ENCODE results near the gene CCNB3. TPM values are rescaled to one million over a fixed set of nuclear protein-coding genes. Genes with fewer than 3 reads are reported as not detected.
A peak's percentile ranks its signal among the peaks of the same experiment; 100 is the strongest.

The CCNB3 gene
- total RNA-seq, result 0.56 and 1.0 TPM in 2 replicates

- H3K27me3 Mint-ChIP-seq, result peaks cover 2% of the 10 kb centered on the region
- no peaks in the 10 kb centered on the region for H3K36me3 Mint-ChIP-seq (ENCODE audit: low read depth)
- intact Hi-C loops (cut with micrococcal nuclease), result loop anchor here (1.0 kb wide), 1 partner anchor 327 kb away; no protein-coding TSS in a partner anchor
- H3K9me3 Mint-ChIP-seq, result no peaks in the 10 kb centered on the region
- peak within 1 kb of the TSS; percentile 91 for H3K27ac Mint-ChIP-seq
- peaks cover 8% of the 10 kb centered on the region for H3K4me1 Mint-ChIP-seq
- DNase-seq, result peak; percentile 89
- peak within 1 kb of the TSS; percentile 84 for H3K4me3 Mint-ChIP-seq
Observed at GRCh38 chrX:50204364-50204899, at the start of gene CCNB3. Gene CCNB3, plus strand, starts transcription at chrX:50204765. Its CDS starts 80,399 bp downstream, at chrX:50285164.

- no peak for DNase-seq
- Mint-ChIP-seq H3K27ac (no peak overlapping the region), H3K4me1 (no peaks in the 10 kb centered on the region), H3K36me3 (ENCODE audit: low read depth) (no peaks in the 10 kb centered on the region), H3K4me3 (no peak overlapping the region), H3K27me3 (no peaks in the 10 kb centered on the region), H3K9me3 (no peaks in the 10 kb centered on the region)
- intact Hi-C loops (cut with micrococcal nuclease), result no loop called here
Observed at GRCh38 chrX:50157545-50158135, 46.9 kb upstream of the CCNB3 start.

- H3K27ac Mint-ChIP-seq, result no peak overlapping the region
- intact Hi-C loops (cut with micrococcal nuclease), result no loop called here
- no peaks in the 10 kb centered on the region for H3K4me1 Mint-ChIP-seq
- H3K4me3 Mint-ChIP-seq, result no peak overlapping the region
- no peaks in the 10 kb centered on the region for H3K9me3 Mint-ChIP-seq
- no peaks in the 10 kb centered on the region for H3K27me3 Mint-ChIP-seq
- H3K36me3 Mint-ChIP-seq (ENCODE audit: low read depth), result no peaks in the 10 kb centered on the region
- DNase-seq, result no peak
Observed at GRCh38 chrX:50158593-50158992, 46.0 kb upstream of the CCNB3 start.

GRCh38 chrX:50161127-50161526, 43.4 kb upstream of the CCNB3 start:
- H3K27me3 Mint-ChIP-seq, result no peaks in the 10 kb centered on the region
- no peaks in the 10 kb centered on the region for H3K36me3 Mint-ChIP-seq (ENCODE audit: low read depth)
- no peaks in the 10 kb centered on the region for H3K4me1 Mint-ChIP-seq
- intact Hi-C loops (cut with micrococcal nuclease), result no loop called here
- no peak for DNase-seq
- H3K4me3 Mint-ChIP-seq, result no peak overlapping the region
- no peak overlapping the region for H3K27ac Mint-ChIP-seq
- H3K9me3 Mint-ChIP-seq, result no peaks in the 10 kb centered on the region

GRCh38 chrX:50165727-50166126, 38.8 kb upstream of the CCNB3 start:
- no peaks in the 10 kb centered on the region for H3K27me3 Mint-ChIP-seq
- intact Hi-C loops (cut with micrococcal nuclease), result no loop called here
- DNase-seq, result no peak
- peaks cover 7% of the 10 kb centered on the region for H3K4me1 Mint-ChIP-seq
- H3K36me3 Mint-ChIP-seq (ENCODE audit: low read depth), result no peaks in the 10 kb centered on the region
- H3K4me3 Mint-ChIP-seq, result no peak overlapping the region
- no peaks in the 10 kb centered on the region for H3K9me3 Mint-ChIP-seq
- H3K27ac Mint-ChIP-seq, result no peak overlapping the region

- Mint-ChIP-seq H3K4me3 (no peak overlapping the region), H3K27me3 (no peaks in the 10 kb centered on the region), H3K9me3 (no peaks in the 10 kb centered on the region), H3K4me1 (peaks cover 7% of the 10 kb centered on the region), H3K27ac (no peak overlapping the region), H3K36me3 (ENCODE audit: low read depth) (no peaks in the 10 kb centered on the region)
- intact Hi-C loops (cut with micrococcal nuclease), result no loop called here
- no peak for DNase-seq
Observed at GRCh38 chrX:50167366-50167765, 37.2 kb upstream of the CCNB3 start.

GRCh38 chrX:50168241-50168687, 36.3 kb upstream of the CCNB3 start:
- H3K4me1 Mint-ChIP-seq, result peaks cover 7% of the 10 kb centered on the region
- intact Hi-C loops (cut with micrococcal nuclease), result no loop called here
- H3K36me3 Mint-ChIP-seq (ENCODE audit: low read depth), result no peaks in the 10 kb centered on the region
- DNase-seq, result no peak
- no peak overlapping the region for H3K27ac Mint-ChIP-seq
- no peak overlapping the region for H3K4me3 Mint-ChIP-seq
- H3K9me3 Mint-ChIP-seq, result no peaks in the 10 kb centered on the region
- no peaks in the 10 kb centered on the region for H3K27me3 Mint-ChIP-seq

GRCh38 chrX:50169717-50170116, 34.8 kb upstream of the CCNB3 start:
- no peaks in the 10 kb centered on the region for H3K36me3 Mint-ChIP-seq (ENCODE audit: low read depth)
- H3K9me3 Mint-ChIP-seq, result no peaks in the 10 kb centered on the region
- H3K27ac Mint-ChIP-seq, result no peak overlapping the region
- no peak overlapping the region for H3K4me3 Mint-ChIP-seq
- DNase-seq, result no peak
- no peaks in the 10 kb centered on the region for H3K27me3 Mint-ChIP-seq
- peaks cover 7% of the 10 kb centered on the region for H3K4me1 Mint-ChIP-seq
- intact Hi-C loops (cut with micrococcal nuclease), result no loop called here

GRCh38 chrX:50180073-50180940, 24.3 kb upstream of the CCNB3 start:
- intact Hi-C loops (cut with micrococcal nuclease), result no loop called here
- H3K4me1 Mint-ChIP-seq, result no peaks in the 10 kb centered on the region
- no peak overlapping the region for H3K4me3 Mint-ChIP-seq
- H3K27me3 Mint-ChIP-seq, result no peaks in the 10 kb centered on the region
- no peaks in the 10 kb centered on the region for H3K9me3 Mint-ChIP-seq
- no peak overlapping the region for H3K27ac Mint-ChIP-seq
- H3K36me3 Mint-ChIP-seq (ENCODE audit: low read depth), result no peaks in the 10 kb centered on the region
- DNase-seq, result no peak

- H3K27me3 Mint-ChIP-seq, result peaks cover 3% of the 10 kb centered on the region
- intact Hi-C loops (cut with micrococcal nuclease), result no loop called here
- no peak overlapping the region for H3K4me3 Mint-ChIP-seq
- no peaks in the 10 kb centered on the region for H3K9me3 Mint-ChIP-seq
- no peak overlapping the region for H3K27ac Mint-ChIP-seq
- no peaks in the 10 kb centered on the region for H3K4me1 Mint-ChIP-seq
- no peak for DNase-seq
- no peaks in the 10 kb centered on the region for H3K36me3 Mint-ChIP-seq (ENCODE audit: low read depth)
Observed at GRCh38 chrX:50183891-50184290, 20.7 kb upstream of the CCNB3 start.

- Mint-ChIP-seq H3K4me3 (no peak overlapping the region), H3K36me3 (ENCODE audit: low read depth) (no peaks in the 10 kb centered on the region), H3K27ac (no peak overlapping the region), H3K9me3 (no peaks in the 10 kb centered on the region), H3K4me1 (no peaks in the 10 kb centered on the region), H3K27me3 (peaks cover 3% of the 10 kb centered on the region)
- intact Hi-C loops (cut with micrococcal nuclease), result no loop called here
- DNase-seq, result no peak
Observed at GRCh38 chrX:50188859-50189600, 15.5 kb upstream of the CCNB3 start.

- no peaks in the 10 kb centered on the region for H3K9me3 Mint-ChIP-seq
- peaks cover 9% of the 10 kb centered on the region for H3K27me3 Mint-ChIP-seq
- no peaks in the 10 kb centered on the region for H3K36me3 Mint-ChIP-seq (ENCODE audit: low read depth)
- H3K27ac Mint-ChIP-seq, result no peak overlapping the region
- DNase-seq, result no peak
- no peaks in the 10 kb centered on the region for H3K4me1 Mint-ChIP-seq
- no peak overlapping the region for H3K4me3 Mint-ChIP-seq
- intact Hi-C loops (cut with micrococcal nuclease), result no loop called here
Observed at GRCh38 chrX:50198348-50198747, 6.2 kb upstream of the CCNB3 start.

- no peak for DNase-seq
- intact Hi-C loops (cut with micrococcal nuclease), result no loop called here
- Mint-ChIP-seq H3K4me1 (peaks cover 8% of the 10 kb centered on the region), H3K27me3 (peaks cover 7% of the 10 kb centered on the region), H3K4me3 (no peak within 1 kb of the TSS), H3K27ac (no peak within 1 kb of the TSS), H3K9me3 (no peaks in the 10 kb centered on the region), H3K36me3 (ENCODE audit: low read depth) (no peaks in the 10 kb centered on the region)
Observed at GRCh38 chrX:50200907-50201306, 3.7 kb upstream of the CCNB3 start, which contains the start of gene AKAP4. Gene AKAP4, minus strand, starts transcription at chrX:50201007. Its CDS starts 118 bp downstream, at chrX:50200889.

- DNase-seq, result no peak
- Mint-ChIP-seq H3K4me3 (no peak overlapping the region), H3K27me3 (peaks cover 2% of the 10 kb centered on the region), H3K27ac (no peak overlapping the region), H3K9me3 (no peaks in the 10 kb centered on the region), H3K4me1 (peaks cover 8% of the 10 kb centered on the region), H3K36me3 (ENCODE audit: low read depth) (no peaks in the 10 kb centered on the region)
- intact Hi-C loops (cut with micrococcal nuclease), result no loop called here
Observed at GRCh38 chrX:50202539-50202938, 2.0 kb upstream of the CCNB3 start.

Measured in activated CD4-positive, alpha-beta T cell treated with anti-CD3 and anti-CD28 coated beads, Interleukin-2, amount 10 ng/mL, durations not matched to agents 24 days and 14 days (primary cell).